ENCODE measurements around the gene NSMF.

GRCh38 chr9:137484551-137485315, 25.6 kb upstream of the NSMF start:
- TF ChIP-seq CTCF (conservative IDR thresholded peaks at IDR 0.05; ENCODE audit: low read depth, low read length) (no peak), EZH2 (IDR thresholded peaks at IDR 0.05; ENCODE audit: borderline replicate concordance, low read depth, low read length, poor library complexity, severe bottlenecking) (no peak)
